Measurements from ENCODE around the gene RPS6KB1. TPM values are rescaled to one million over a fixed set of nuclear protein-coding genes. Genes with fewer than 3 reads are reported as not detected.
A peak's percentile ranks its signal among the peaks of the same experiment; 100 is the strongest.

The RPS6KB1 gene
- total RNA-seq, 1 donor from 2014 or later, result 38.6 TPM

DNA sequence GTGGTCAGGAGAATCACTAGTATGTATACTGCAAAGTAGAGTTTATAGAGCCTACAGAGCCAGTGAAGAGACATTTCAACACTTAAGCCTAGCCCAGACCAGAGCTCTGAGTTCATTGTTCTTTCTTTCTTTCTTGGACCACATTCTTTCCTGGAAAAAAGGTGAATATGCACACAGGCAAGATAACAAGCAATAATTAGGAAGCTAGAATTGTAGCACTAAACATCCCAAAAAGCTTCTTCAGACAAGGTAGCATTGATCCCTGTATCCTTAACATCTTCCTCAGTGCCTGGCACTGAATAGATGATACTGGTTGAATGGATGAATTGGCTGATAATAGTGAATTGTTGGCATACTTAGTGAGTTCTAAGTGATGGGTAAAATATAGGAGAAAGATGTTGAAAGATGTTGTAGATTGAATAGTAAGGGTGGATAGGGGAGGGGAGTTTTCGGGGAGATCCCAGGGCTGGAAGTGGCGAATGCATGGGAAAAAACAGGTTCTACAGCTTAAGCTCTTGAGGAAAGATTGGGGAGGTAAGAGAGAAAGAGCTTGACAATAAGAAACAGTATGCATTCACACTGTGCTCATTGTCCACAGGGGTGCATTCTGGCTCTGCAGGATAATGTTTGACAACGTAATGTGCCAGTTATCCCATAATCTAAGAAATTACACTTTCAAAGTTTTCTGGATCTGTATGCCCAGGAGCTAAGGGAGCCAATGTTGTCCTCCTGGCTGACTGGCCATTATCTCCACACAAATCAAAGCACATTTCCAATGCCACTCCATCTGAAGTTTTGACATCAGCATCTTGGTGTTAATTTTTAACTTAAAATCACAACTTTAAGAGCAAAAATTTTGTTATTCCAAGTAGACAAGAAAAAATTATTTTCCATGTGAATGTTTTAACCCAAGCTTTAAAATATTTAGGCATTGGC lies 35.8 kb upstream of the RPS6KB1 start:
- H3K9me3 Mint-ChIP-seq (ENCODE audit: unreplicated experiment), result no peaks in the 10 kb centered on the region
- no peak overlapping the region for H3K4me3 Mint-ChIP-seq (ENCODE audit: unreplicated experiment)
- no peak for TF ChIP-seq CTCF (IDR thresholded peaks at IDR 0.05)
- no peak for DNase-seq (ENCODE audit: extremely low spot score, unreplicated experiment)
- H3K27me3 Mint-ChIP-seq (ENCODE audit: unreplicated experiment), result no peaks in the 10 kb centered on the region
- no peaks in the 10 kb centered on the region for H3K36me3 Mint-ChIP-seq (ENCODE audit: unreplicated experiment)
- peak overlapping the region; percentile 83 for H3K27ac Mint-ChIP-seq (ENCODE audit: unreplicated experiment)
- H3K4me1 Mint-ChIP-seq (ENCODE audit: unreplicated experiment), result peaks cover 71% of the 10 kb centered on the region

GRCh38 chr17:59858167-59858816 lies 34.6 kb upstream of the RPS6KB1 start:
- H3K27ac Mint-ChIP-seq (ENCODE audit: unreplicated experiment), result peak overlapping the region; percentile 83
- TF ChIP-seq CTCF (IDR thresholded peaks at IDR 0.05), result no peak
- H3K4me1 Mint-ChIP-seq (ENCODE audit: unreplicated experiment), result peaks cover 59% of the 10 kb centered on the region
- no peak overlapping the region for H3K4me3 Mint-ChIP-seq (ENCODE audit: unreplicated experiment)
- no peaks in the 10 kb centered on the region for H3K27me3 Mint-ChIP-seq (ENCODE audit: unreplicated experiment)
- H3K36me3 Mint-ChIP-seq (ENCODE audit: unreplicated experiment), result peaks cover 3% of the 10 kb centered on the region
- no peak for DNase-seq (ENCODE audit: extremely low spot score, unreplicated experiment)
- no peaks in the 10 kb centered on the region for H3K9me3 Mint-ChIP-seq (ENCODE audit: unreplicated experiment)

DNA sequence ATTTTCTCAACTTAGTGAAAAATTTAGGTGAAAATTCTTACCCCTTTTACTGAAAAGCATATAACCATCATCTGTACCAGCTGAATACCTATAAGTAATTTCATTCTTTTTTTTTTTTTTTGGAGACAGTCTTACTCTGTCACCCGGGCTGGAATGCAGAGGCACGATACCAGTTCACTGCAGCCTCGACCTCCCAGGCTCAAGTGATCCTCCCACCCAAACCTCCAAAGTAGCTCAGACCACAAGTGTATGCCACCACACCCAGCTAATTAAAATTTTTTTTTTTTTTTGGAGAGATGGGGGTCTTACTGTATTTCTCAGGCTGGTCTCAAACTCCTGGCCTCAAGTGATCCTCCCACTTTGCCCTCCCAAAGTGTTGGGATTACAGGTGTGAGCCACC lies 34.0 kb upstream of the RPS6KB1 start:
- TF ChIP-seq CTCF (IDR thresholded peaks at IDR 0.05), result no peak
- no peak overlapping the region for H3K4me3 Mint-ChIP-seq (ENCODE audit: unreplicated experiment)
- H3K9me3 Mint-ChIP-seq (ENCODE audit: unreplicated experiment), result no peaks in the 10 kb centered on the region
- no peaks in the 10 kb centered on the region for H3K27me3 Mint-ChIP-seq (ENCODE audit: unreplicated experiment)
- peak overlapping the region; percentile 83 for H3K27ac Mint-ChIP-seq (ENCODE audit: unreplicated experiment)
- no peak for DNase-seq (ENCODE audit: extremely low spot score, unreplicated experiment)
- H3K4me1 Mint-ChIP-seq (ENCODE audit: unreplicated experiment), result peaks cover 53% of the 10 kb centered on the region
- H3K36me3 Mint-ChIP-seq (ENCODE audit: unreplicated experiment), result peaks cover 6% of the 10 kb centered on the region

DNA sequence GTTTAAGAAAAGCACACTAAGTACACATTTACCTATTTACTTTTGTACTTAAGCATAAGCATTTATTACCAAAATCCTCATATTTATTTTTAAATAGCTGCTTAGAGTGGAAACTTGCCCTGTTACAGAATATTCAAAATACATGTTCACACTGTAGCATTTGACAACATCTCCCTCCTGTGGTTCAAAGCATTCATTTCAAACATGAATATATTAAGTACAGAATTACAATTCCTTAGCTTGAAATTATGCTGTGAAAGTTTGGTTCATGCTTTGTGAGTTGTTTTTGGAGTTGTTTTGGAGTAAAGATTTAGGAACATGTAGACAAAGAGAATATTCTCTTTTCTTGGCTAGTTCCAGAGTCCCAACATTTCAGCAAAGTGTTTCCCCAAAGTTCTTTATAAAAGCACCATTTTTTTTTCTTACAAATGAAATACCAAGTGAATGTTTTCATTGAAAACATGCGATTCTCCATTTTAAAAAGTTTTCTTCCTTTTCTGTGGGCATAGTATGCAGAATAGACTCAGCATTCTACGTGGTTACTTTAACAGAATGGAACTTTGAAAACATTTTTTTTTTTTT lies 33.4 kb upstream of the RPS6KB1 start:
- H3K36me3 Mint-ChIP-seq (ENCODE audit: unreplicated experiment), result peaks cover 6% of the 10 kb centered on the region
- peaks cover 48% of the 10 kb centered on the region for H3K4me1 Mint-ChIP-seq (ENCODE audit: unreplicated experiment)
- no peak for DNase-seq (ENCODE audit: extremely low spot score, unreplicated experiment)
- no peak overlapping the region for H3K4me3 Mint-ChIP-seq (ENCODE audit: unreplicated experiment)
- H3K27ac Mint-ChIP-seq (ENCODE audit: unreplicated experiment), result peak overlapping the region; percentile 83
- H3K27me3 Mint-ChIP-seq (ENCODE audit: unreplicated experiment), result no peaks in the 10 kb centered on the region
- no peaks in the 10 kb centered on the region for H3K9me3 Mint-ChIP-seq (ENCODE audit: unreplicated experiment)
- peak; percentile 75 for TF ChIP-seq CTCF (IDR thresholded peaks at IDR 0.05)

GRCh38 chr17:59863616-59864015 lies 29.3 kb upstream of the RPS6KB1 start:
- H3K27me3 Mint-ChIP-seq (ENCODE audit: unreplicated experiment), result no peaks in the 10 kb centered on the region
- TF ChIP-seq CTCF (IDR thresholded peaks at IDR 0.05), result no peak
- peaks cover 12% of the 10 kb centered on the region for H3K4me1 Mint-ChIP-seq (ENCODE audit: unreplicated experiment)
- no peak overlapping the region for H3K4me3 Mint-ChIP-seq (ENCODE audit: unreplicated experiment)
- H3K36me3 Mint-ChIP-seq (ENCODE audit: unreplicated experiment), result peaks cover 6% of the 10 kb centered on the region
- no peak for DNase-seq (ENCODE audit: extremely low spot score, unreplicated experiment)
- H3K27ac Mint-ChIP-seq (ENCODE audit: unreplicated experiment), result no peak overlapping the region
- H3K9me3 Mint-ChIP-seq (ENCODE audit: unreplicated experiment), result no peaks in the 10 kb centered on the region
